ENCODE data around the gene VGLL1.

The VGLL1 gene, protein sequence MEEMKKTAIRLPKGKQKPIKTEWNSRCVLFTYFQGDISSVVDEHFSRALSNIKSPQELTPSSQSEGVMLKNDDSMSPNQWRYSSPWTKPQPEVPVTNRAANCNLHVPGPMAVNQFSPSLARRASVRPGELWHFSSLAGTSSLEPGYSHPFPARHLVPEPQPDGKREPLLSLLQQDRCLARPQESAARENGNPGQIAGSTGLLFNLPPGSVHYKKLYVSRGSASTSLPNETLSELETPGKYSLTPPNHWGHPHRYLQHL

DNA sequence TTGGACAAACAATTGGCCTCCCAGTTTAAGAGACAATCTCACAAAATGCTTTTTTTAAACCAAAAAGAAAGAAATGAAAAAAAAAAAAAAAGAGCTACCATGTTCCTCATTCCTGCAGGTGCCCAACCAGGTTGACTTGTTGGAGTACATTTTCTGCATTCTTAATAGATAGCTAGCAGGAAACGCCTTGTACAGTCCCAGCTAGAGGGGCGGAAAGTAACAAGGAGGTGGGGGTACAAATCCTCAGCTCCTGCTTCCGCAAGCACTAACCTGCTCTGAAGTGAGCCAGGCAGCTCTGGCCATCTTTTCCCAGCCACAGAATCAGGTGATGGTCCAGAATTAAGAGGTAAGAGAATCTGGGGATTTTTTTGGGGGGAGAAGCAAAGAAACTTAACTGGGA is at the start of gene VGLL1:
Gene VGLL1 (plus strand): TSS at position 265 of the 400 bp plus-strand sequence. CDS start 3,806 bp downstream, outside the sequence.
- DNase-seq: no peak

DNA sequence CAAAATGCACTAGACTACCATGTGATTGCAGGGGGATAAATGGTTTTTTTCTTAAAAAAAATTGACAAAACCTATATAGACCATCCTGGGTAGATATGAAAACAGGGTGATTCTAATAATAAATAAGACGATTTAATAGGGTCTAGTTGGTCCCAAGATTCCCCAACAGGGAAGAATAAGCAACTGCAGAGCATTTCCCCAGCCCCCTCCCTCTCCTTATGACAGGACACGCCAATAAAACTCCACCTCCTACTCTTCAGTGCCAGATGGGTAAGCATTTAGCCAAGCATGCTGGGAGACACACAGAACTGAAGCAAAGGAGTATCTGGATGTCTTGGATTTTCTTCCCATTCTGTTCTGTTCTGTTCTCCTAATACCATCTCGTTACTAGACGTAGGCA is 44.4 kb upstream of the VGLL1 start, which contains the start of gene BRS3:
Gene BRS3 (plus strand): TSS at position 301 of the 400 bp plus-strand sequence. CDS start 168 bp downstream, outside the sequence.
- no peak for DNase-seq

DNA sequence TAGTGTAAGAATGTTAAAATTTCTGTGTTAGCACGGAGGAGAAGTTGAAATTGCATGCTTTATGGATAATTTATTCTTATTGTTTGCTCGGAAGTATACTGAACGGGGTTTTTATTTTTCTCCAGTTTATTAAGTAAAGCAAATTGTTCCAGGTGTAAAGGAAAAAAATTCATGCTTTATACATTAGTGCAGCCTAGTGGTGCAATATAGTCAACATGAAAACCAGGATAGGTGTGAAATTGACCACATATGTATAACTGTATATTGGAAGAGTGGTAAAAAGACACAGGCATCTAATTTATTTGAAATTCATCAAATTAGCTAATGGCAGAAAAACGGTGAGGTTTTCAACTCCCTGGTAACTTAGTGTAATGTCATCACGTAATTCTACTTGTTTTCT is 43.3 kb upstream of the VGLL1 start:
- DNase-seq: no peak

DNA sequence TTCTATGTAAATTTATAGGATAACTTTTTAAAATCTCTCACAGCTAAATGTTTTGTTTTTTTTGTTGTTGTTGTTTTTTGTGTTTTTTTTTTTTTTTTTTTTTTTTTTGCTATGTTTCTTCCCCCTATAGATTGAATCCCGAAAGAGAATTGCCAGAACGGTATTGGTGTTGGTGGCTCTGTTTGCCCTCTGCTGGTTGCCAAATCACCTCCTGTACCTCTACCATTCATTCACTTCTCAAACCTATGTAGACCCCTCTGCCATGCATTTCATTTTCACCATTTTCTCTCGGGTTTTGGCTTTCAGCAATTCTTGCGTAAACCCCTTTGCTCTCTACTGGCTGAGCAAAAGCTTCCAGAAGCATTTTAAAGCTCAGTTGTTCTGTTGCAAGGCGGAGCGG is 40.2 kb upstream of the VGLL1 start:
- no peak for DNase-seq

DNA sequence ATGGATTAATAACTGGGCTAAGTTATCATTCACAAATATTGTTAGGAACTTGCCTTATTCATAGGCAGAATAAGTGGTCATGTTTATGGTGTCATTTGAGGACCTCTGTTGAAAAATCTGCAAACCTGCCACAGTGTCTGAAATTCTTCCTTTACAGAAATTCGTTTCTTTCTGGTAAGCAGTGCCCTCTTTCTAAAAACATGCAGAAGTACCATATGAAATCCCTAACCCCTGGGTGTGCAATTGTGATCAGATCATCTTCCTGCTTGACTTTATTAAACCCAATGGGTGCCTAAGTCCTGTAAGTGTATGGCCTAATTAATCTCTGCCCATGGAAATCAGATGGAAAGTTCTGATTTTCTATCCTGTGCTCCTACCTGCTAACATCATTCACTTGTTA is 39.0 kb upstream of the VGLL1 start:
- DNase-seq: no peak

DNA sequence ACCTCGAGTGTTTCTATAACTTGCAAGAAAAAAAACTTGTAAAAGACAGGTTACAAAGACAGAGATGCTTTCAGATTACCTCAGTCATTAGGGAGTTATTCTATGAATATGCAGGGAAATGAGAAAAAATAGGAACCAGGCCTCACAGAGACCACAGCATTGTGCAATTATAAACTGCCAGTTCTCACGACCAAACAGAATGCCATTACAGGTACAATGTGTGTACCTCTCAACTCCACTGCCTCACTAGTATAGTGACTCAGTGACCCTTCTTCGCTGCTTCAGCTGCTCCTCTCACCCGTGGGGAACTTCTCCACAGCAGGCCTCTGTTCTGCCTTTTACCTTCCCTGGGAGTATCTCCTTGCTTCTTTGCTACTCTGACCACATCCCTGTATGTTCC is 37.0 kb upstream of the VGLL1 start:
- DNase-seq: no peak

DNA sequence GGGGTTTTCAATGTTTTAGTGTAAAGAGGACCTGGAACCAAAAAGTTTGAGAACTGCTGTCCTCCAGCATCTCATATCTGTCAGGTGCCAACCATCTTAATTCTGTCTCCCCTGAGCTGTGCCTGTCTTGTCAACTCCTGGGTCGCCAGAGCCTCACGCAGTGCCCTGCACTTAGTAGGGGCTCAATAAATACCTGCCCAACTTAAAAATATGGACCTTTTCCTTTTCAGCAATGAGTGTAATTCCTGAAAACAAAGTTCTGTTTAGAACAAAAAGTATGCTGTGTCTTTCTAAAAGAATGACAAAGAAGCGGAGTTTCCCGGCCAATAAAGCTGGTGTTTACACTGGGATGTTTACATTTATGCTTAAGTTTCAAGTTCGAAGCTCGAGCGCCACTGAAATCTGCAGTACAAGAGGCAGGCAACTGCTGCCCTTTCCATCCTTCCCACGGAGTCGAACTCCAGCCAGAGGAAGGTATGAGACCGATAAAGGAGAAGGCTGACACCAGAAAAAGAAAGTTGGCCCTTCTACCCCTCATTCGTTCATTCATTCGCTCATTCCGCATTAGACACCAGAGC is 35.7 kb upstream of the VGLL1 start:
- no peak for DNase-seq

DNA sequence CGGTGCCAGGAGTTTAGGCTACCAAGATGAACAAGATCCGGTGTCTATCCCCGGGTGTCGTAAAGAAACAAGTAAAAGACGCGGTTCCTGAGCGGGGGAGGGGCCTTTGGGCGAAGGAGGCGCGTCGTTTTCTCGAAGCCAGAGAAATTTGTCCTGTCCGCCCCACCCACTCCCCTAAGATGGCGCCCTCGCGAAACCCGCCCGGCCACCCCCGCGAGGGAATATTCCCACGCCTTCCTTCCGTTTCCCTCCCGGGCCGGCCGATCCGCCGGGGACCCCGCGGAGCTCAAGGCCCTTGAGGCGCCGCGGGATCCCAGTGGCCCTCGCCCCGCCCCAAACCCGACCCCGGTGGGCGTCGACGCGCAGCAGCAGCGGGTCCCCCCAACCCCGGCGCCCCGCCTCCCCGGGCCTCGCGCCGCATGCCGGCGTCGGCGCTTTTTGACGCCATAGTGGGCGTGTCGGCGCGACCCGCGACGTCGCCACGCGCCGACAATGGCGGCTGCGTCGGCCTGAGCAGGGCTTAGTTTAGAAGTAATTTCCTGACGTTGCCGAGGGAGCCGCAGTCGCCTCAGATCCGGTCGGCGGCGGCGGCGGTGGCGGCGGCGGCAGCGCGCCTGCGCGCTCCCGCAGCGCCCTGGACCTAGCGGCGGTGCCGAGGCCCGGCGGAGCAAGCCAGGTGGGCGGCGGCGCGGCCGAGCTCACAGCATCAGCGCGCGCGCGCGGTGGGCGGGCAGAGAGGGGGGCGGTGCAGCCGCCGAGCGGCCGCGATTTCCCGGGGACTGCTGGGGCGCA is 35.1 kb upstream of the VGLL1 start:
- DNase-seq: peak; percentile 89

DNA sequence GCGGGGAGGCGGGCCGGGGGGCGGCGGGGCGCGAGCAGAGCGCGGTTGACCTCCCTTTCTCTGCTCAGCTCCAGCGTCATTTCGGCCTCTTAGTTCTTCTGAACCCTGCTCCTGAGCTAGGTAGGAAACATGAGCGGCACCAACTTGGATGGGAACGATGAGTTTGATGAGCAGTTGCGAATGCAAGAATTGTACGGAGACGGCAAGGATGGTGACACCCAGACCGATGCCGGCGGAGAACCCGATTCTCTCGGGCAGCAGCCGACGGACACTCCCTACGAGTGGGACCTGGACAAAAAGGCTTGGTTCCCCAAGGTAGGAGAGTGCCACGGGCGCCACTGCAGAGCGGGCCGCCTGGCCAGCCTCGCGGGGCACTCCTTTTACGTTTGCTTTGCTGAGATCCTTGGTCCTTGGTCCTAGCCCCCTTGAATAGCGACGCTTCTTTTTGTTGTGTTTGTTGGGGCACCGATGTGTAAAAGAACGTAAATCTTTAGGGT is 34.4 kb upstream of the VGLL1 start, which contains the start of gene HTATSF1:
Gene HTATSF1 (plus strand): TSS at position 37 of the 497 bp plus-strand sequence. CDS start 93 bp downstream, at position 130.
- no peak for DNase-seq

DNA sequence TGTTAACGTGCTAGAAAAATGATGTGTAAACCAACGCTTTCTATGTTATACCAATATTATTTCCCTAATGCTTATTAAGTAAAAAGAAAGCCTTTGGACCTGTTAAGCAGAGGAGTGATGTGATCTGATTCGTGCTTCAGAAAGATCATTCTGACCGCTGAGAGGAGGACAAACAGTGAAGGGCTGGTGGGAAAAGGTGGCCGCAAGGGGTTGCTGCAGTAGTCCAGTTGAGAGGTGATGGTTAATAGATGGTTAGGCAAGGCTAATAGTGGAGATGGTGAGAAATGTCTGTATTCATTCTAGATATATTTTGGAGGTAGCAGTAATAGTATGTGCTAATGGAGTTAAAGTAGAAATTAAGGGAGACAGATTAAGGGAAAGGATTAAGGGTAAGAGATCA is 12.9 kb upstream of the VGLL1 start:
- no peak for DNase-seq

DNA sequence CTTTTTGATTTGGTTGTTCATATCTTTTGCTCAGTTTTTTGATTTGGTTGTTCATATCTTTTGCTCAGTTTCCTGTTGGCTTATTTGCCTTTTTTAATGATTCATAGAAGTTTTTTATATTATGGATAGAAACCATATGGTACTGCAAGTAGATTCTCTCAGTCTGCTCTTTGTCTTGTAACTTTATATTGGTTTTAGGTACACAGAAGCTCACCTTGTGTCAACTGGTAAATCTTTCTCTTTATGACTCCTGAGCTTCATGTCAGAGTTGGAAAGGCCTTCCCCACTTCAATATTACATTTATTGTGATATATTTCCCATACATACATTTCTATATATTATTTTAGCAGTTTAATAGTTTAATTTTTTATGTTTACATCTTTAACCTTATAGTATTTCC is 8.2 kb upstream of the VGLL1 start:
- no peak for DNase-seq

DNA sequence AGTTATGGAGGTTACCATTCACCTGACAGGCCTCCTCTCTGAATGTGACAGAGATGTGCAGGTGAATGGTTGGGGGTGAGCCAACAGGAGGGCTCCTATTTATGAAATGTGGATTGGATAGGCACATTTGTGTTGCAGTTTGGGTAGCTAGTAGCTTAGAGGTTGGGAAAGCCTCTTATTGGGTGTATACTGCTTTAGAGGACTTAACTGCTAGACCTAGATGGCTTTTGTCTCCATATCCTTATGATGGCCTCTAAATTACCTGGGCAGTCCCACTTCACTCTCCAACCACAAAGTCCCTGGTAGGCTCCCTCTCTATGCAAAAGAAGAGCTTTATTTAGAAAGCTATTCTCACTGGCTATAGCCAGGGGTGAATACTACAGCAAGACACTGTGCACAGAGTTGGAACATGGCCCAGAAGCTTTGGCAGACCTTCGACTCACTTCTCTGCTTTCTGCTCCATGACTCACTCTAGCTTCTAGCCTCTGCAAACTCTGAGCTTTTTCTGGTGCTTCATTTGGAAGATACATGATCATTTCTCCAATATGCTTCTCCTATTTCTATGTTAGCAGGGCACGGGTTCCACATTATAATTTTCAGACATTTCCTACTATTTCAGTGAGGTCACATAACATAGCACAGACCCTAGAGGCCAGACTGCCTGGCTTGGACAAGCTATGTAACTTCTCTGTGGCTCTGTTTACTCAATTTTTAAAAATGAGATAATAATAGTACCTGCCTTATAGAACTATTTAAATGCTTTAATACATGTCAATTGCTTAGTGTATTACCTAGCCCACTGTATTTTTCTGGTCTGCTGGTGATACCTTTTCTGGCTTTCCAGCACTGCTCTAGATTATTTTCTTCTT is 6.0 kb upstream of the VGLL1 start:
- no peak for DNase-seq

DNA sequence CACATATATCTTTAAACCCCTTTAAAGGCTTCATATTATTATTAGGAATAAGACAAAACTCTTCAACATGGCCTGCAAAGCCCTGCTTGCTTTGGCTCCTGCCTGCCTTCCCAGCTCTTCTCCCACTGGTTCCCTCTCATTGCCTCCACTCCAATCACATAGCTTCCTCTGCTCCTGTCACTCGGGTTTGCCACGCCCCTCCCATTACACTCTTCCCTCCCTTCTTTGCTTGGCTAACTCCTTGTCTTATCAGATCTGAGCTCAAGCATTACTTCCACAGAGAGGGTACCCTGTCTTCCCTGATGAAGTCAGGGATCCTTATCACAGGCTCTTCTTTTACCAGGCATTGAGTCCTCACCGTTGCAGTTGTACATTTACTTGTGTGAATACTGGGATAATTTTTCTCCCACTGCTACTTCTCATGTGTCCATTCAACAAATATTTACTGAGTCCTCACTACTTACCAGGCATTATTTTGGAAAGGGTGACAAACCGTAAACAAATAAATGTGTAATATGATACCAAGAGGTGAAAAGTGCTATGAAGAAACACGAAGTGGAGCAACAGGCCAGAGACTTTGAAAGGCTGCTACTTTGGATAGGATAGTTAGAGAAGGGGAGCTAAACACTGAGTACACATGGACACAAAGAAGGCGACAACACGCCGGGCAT is 3.2 kb upstream of the VGLL1 start:
- DNase-seq: no peak

DNA sequence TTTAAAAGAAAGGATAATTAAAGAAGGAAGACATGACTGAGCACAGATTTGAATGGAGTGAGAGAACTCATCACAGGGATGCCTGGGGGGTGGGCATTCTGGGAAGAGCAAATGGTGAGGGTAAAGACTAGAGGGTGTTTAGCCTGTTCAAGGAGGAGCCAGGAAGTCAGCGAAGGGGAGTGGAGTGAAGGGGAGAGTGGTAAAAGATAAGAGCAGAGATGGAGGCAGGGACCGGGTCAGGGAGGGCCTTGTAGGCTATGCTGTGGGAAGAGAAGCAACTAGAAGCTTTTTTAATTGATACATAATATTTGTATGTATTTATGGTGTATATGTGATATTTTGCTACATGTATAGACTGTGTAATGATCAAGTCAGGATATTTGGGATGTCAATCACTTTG is 2.2 kb upstream of the VGLL1 start:
- no peak for DNase-seq

DNA sequence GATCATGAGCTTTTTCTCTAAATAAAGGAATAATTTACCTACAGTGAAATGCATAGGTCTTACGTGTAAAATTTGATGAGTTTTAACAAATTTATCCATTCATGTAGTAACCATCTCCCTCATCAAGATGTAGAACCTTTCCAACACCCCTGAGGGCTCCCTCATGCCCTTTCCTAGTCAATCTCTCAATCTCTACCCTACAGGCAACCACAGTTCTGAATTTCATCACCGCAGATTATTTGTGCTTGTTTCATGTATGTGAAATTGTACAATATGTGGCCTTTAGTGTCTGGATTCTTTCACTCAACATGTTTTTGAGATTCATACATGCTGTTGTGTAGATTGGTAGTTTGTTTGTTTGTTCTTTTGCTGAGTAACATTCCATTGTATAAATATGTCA is 2.1 kb downstream of the VGLL1 start:
- DNase-seq: no peak

DNA sequence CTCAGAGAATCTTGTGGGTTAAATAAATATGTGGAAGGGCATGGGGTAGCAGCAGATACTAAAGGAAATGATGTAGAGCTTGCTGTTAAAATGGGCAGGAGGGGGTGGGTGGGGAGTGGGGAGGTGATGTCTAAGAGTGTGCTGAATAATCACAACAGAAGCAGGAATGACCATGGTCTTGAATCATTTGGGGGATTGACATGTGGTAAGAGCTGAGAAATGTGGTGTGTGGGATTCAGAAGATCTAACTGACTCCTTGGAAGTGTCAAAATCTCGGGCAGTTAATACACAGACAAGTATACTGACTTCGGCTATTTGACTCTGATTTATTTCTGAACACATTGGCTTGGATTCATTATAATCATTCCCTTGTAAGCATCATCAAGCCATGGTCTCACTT is 6.8 kb downstream of the VGLL1 start:
- DNase-seq: no peak

DNA sequence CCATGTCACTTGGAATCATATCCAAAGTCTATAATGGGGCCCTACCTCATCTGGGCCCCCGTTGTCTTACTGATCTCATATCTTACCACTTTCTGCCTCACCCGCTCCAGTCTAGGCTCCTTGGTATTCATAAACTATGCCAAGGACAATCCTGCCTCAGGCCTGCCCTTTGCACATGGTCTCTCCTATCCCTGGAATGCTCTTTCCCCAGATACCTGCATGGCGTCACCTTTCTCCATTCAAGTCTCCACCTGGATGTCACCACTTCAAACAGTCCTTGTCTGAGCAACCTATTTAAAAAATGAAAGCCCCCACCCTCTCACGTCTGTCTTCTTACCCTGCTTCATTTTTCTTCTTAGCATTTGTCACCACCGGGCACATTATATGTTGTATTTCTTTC is 8.2 kb downstream of the VGLL1 start:
- no peak for DNase-seq

DNA sequence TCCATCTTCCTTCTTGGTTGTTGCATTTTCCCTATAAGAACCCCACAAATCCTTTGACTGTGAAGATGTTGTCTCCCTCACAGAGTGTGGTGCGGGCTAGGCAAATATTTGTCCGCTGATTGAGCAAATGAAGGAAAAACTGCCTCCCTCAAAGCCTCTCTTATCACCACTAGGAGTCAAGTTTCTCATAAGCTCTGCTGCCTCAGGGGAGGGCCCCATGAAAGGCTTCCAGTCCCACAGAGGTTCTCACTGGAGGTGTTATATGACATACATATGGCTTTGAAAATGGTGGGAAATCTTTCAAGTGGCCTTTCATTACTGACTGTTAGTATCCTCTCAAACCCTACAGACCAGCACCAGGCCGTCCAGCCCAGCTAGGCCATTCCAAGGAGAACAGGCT is 9.3 kb downstream of the VGLL1 start:
- DNase-seq: no peak

DNA sequence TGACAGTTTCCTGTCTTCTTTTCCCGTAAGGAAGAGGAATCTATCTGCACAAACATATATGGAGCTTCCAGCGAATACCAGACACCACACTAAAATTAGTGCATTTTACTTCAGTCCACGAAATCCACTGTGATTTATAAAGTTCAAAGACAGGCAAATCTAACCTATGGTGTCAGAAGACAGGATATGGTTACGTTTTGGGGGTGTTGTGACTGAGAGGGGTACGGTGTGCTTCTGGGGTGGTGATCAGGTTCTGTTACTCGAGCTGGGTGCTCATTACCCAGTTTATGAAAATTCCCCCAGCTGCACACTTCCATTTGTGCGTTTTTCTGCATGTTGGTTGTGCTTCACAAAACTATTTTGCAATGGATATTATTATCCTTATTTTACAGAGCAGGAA is 10.3 kb downstream of the VGLL1 start:
- DNase-seq: no peak

DNA sequence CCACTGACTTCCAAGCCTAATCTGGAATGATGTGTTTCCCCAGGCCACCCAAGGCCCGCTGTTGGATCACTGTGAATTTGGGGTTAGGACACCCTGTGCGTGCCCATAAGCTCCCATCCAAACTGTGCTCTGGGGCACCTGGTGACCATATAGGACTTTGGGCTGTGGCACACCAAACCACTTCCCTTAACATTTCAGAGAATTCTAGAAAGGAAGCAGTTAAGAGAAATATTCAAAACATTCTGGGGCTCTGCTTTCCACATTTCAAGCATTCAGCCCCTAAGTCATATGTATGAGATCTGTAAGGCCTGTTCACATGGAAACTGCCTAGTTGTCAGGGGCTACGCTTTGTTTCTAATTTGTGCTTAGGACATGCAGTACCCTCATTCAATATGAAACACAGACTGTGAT is 14.4 kb downstream of the VGLL1 start:
- no peak for DNase-seq

DNA sequence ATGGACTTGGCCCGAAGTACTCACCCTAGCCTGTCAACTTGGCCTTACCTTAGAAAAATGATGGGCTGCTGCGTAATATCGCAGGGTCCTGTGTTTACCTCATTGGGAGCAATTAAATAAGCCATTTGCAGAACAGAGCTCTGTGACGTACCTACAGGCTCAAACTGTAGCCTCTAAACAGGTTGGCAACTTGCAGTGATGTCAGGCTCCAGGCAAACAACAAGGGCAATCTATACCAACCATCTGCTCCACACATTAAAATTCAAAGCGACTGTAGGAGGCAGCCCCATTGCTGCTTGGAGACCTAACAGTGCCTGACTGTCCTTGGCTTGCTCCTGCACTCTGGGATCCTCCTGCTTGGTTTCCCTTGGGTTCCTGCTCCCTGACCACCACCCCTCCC is 17.2 kb downstream of the VGLL1 start:
- no peak for DNase-seq

DNA sequence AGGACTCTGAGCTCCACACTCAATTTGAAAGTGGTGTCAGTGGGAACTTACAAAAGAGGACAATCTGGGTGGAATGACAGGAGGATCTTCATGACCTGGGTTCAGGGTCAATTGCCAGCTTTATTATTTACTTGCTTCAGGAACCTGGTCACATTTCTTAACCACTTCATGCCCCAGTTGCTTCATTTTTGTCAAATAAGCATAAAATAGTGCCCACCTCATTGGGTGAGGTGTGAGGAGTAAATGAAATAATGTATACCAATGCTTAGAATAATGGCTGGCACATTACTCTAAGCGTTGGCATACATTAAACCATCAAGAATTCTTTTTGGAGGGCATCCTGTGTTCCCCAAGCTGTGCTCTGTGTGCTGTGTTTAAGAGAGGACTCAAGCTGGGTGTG is 19.4 kb downstream of the VGLL1 start:
- DNase-seq: no peak
